Fibroblast of peridontal ligament (primary cell): ENCODE results near the gene KRT9.
"Not testable (repeated sequence)": the region's sequence is repeated elsewhere in the genome, so short reads cannot be mapped to it uniquely, and the experiment has no call there.

Experiments used
- DNase-seq: peaks from one replicate; pipeline ENCODE4 v3.0.0-alpha.2; 2010; ENCODE audit errors: extremely low read depth

Gene KRT9

DNA sequence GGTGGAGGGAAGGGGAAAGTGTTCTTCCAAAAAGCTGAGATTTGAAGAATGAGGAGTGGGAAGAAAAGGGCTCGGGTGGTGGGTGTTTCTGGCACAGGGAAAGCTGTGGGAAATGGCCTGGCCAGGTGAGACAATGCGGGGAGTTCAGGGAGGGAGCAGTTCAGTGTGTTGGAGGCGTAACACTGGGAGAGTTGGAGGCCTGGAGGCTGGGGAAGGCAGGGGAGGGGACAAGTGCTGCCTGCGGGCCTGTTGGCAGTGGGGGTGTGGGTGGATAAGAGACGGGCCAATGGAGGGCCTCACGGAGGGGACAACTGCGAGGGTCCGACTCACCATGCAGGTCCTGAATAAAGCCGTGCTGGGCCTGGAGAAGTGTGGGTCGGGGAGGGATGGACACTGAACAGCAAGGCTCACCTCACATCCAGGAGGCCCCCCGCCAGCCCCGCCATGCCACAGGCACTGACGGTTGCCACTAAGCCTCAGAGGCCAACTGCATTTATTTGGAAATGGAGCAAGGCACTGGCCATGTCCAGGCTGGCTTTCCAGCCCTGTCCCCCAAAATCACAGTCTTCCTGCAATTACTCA is 25.9 kb downstream of the KRT9 start:
- DNase-seq: no peak

DNA sequence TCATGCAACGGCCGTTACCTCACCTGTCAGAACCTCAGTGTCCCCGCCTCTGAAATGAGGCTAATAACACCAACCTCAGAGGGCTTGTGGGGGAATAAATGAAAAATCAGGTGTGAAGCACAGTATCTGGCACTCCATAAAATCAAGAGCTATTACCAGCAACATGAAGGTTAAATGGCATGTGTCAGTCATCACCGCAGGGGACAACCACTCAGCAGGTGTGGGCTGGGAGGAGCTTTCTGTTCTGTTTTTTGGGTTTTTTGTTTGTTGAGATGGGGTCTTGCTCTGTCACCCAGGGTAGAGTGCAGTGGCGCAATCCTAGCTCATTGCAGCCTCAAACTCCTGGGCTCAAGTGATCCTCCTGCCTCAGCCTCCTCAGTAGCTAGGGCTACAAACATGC is 26.9 kb downstream of the KRT9 start:
- DNase-seq: no peak

DNA sequence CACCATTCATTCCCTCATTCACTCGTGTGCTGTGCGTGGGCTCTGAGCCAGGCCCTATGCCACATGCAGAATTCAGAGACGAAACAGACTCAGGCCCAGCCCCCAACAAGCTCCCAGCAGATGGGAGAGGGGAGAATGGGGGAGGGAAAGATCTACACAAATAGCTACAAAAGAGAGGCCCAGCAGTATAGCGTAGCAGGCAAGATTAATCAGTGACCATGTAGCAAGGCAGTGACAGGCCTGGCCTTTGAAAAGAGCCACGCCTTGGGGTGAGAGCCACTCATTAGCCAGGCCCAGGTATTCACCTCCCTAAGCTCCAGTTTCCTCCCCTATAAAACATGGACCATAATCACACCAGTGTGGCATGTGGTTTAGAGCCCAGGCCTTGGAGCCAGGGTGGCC is 27.4 kb downstream of the KRT9 start:
- DNase-seq: peak; percentile 13

DNA sequence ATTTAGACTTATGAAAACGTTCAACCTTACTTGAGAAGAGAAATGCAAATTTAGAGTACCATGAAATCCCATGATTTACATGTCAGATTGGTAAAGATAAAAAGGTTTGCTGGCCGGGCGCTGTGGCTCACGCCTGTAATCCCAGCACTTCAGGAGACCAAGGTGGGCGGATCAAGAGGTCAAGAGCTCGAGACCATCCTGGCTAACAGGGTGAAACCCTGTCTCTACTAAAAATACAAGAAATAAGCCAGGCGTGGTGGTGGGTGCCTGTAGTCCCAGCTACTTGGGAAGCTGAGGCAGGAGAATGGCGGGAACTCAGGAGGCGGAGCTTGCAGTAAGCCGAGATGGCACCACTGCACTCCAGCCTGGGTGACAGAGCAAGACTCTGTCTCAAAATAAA is 29.1 kb downstream of the KRT9 start:
- not testable (repeated sequence) for DNase-seq

DNA sequence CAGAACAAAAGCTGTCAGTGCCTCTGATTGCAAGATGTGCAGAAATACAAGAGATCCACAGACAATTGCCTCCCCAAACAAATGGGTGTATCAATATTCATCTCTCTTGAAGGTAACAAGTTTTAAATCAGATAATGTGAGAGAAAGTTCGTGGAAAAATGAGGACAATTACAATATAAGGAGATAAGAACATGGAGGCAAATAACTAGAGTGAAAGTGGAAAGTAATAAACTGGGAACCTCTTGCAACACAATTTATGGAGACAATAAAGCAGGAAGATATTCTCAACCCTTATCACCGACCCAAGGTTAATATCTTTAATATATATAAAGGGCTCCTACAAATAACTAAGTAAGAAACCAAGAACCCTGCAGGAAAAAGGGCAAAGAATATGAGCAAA is 29.5 kb downstream of the KRT9 start:
- DNase-seq: no peak

DNA sequence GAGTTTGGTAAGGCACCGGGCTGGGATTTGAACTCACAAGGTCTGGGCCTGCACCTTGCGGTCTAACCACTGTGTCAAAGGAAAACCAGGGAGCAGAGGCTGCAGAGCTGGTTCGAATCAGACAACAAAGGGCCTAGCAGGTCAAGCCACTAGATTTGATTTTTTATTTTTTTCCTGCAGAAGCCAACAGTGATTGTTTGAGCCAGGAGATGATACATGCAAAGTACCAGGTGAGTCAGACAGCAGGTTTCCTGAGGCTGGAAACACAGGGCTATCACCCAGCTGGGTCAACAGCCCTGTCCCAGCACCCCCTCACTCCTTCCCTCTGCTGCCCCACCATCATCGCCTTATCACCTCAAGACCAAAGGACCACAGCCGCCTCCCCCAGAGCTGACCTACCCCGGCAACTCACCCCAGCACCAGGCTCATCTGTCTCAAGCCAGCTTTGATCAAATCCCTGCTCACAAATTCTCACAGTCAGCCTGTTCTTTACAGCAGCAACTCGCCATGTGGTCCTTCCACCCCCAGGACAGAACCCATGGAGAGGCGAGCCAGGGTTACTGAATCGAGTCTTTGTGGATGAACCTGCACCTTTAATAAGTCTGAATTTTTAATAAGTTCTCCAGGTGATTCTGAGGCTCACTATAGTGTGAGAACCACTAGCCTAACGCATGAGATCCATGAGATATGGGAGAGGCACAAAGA is 30.8 kb downstream of the KRT9 start:
- DNase-seq: no peak

DNA sequence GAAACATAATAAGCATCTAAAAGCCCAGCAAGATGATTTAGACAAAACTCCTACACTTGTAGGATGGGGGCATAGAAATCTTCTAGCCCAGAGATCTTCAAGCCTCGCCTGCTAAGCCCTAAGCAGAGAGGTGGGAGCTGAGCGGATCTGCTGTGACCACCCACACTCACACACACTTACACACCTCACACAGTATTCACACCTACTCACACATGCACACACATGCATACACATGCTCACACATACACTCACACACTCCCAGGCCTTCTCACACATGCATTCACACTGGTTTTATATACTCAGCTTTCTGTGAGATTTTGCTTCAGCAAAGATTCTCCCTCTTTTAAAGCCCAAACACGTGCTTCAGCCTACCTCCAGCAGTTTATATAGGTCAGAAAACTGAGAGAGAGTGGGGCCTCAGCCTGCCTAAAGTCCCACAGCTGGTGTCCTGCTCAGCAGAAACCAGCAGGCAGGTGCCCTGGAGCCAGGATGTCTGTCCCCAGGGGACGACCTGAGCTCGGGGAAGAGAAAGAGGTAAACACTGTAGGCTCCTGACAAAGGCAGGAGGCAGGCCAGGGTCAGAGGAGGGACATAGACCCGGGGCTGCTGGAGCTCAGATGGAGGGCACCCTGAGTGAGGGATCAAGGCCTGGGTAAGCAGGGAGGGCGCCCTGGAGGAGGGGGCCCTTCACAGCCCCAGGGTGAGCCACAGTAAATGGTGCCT is 31.7 kb downstream of the KRT9 start:
- no peak for DNase-seq

DNA sequence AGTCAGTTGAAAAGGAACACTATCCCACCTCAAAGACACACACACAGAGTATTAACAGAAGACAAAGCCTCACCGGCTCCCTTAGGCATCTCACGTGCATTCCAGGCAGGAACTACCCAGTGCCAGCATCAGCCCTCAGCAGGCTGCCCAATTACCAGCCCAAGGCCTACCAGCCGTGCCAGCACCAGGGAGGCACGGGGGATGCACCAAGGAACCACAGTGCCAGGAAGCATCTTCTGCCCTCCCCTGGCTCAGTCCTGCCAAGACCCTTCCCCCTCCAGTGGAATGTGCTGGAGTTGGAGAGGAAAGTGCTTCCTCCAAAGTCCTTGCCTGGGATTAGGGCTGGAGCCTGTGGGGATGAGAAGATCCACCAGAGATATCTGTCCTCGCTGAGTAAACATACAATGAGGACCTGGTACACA is 32.8 kb downstream of the KRT9 start:
- DNase-seq: peak; percentile 34

DNA sequence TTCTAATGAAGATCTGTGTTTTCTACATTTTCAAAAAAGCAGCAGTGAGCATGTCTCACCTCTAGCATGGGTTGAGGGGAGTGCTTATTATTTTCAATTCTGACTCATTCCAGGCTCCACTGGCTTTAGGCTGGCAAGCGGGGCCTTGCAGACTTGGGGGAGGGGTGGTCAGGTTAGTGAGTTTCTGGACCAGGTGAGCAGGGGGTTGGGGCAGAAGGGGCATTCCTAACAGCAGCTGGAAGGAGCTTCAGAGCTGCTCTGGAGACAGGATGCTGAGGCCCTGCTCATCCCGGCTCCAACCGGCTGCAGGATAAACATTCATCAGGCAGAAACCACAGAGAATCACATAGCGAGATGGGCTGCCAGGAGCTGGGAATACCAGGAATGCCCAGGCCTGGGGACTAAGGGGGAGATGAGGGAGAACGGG is 33.3 kb downstream of the KRT9 start:
- DNase-seq: peak; percentile 67

DNA sequence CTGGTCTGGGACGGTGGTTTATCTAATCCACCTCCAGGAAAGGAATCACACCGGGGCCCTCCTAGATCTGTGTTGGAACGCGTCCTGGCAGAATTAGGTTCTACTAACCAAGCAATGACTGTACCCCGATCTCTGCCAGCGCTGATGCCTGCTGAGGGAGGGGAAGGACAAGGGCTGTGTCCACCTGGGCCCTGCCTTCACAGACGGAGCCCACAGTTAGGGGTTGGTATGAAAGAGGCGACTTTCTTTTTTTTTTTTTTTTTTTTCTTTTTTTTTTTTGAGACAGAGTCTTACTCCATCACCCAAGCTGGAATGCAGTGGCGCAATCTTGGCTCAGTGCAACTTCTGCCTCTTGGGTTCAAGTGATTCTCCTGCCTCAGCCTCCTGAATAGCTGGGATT is 33.9 kb downstream of the KRT9 start:
- peak; percentile 60 for DNase-seq

DNA sequence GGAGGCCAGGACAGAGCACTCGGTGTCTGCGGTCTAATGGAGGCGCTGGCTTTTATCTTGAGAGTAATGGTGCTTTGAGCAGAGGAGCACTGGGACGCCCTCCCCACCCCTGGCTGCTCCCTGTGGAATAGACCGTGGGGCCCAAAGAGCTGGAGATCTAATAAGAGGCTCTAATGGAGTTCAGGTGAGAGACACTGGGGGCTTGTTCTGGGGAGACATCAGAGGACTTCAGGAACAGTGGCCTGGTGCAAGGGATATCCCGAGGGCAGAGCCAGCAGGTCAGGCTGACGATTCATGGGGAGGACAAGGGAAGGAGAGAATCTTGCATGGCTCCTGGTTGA is 34.3 kb downstream of the KRT9 start:
- no peak for DNase-seq

DNA sequence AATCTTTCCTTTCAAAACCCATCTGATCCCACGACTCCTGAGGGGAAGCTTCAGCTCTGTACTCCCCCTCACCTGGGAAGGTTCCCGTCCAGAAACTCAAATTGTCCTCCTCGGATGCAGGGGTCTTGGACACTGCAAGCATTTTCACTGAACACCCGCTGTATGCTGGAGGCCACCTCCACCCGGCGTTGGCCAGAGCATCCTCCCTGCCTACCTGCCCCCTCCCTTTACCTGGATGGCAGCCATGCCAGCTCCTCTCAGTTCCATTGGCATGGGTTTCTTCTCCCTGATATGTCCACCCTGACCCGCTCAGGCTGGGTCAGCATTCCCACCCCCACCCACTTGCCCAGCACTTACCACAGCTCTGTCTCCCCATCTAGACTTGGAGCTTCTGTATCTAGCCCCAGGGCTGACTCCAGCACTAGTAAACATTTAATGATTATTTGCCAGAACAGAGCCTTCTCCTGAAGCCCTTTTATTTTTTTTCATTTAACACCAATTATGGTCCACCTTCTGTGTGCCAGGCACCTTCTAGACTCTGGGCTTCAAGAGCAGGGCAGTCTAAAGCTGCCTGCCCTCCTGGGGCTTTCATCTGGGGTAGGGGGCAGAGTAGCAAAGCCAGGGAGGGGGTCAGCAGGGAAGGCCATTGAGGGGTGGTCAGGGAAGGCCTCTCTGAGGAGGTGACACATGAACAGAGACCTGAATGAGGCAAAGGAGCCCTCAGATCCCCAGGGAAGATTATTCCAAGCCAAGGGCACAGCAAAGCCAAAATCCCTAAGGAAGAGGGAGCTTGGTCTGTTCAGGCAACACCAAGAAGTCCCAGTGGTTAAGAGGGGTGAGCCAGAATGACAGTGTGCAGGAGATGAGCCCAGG is 34.9 kb downstream of the KRT9 start:
- no peak for DNase-seq

DNA sequence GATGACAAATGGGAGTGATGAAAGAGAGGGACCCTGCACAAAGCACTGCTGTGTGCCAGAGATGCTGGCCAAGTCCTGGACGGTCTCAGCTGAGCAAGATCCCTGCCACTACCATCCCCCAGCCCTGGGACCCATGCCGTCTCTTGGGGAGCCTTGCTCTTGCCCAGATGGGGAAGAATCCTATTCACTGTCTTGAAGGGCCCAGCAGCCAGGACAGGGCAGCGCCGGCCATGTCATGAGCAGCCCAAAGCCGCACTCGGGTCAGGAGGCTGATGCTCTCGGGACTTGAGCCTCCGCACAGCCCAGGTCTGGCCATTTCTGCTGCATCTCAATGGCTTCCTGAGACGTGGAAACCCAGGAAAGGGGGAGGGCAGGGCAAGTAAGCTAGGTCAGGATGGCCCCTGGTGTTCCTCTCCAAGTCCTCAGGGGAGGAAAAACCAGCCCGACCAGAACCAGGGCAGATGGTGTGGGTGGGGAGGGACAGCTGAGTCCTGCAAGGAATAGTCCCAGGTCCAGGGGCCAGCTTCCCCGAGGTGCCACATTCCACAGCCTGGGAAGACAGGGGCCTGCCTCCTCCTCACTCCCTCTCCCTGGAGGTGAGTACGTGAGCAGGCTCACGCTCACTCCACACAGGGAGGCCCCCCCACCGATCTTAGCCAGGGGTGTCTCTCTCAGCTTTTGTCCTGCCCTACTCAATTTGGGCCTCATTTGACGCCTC is 35.9 kb downstream of the KRT9 start:
- no peak for DNase-seq

DNA sequence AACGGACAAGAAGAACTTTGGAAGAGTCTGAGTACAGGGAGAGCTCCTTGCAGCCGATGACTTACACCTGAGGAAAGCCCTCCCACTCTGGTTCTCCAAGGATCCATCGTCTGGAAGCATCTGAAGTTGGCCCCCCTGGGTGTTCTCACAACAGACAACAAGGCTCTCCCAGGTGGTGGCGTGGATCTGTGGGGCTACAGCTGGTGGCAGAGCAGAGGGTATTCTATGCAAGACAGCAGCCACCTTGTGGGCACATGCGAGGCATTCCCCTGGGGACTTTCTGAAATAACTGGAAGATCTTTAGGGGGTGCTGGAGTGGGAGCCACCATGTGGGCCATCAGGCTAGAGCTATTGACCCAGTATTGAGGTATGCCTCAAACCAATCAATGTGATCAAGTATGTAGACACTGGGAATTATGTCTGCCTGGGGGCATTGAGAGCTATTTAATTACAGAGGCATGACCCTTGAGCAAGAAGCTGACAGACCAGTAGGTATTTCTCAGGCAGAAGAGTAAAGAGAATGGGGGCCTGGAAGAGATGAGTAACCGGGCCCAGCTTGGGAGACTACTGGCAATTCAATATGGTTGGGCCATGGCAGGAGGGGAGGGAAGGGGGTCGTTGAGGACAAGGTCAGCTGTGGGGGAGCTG is 36.8 kb downstream of the KRT9 start:
- DNase-seq: no peak

DNA sequence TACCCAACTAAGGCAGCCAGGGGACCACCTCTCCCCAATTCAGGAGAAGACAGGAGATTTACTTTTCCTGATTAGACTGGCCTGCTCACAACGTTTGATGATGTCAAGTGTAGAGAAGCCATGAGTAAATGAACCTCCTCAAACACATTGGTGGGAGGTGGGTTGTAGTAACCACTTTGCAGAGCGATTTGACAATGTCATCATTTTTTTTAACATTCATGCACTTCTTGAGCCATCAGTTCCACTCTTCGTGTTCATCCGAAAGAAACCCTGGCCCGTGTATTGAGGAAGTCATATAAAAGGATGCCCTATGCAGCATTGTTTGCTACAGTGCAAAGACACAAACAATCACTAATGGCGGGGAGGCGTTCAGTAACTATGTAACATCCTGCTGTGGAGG is 38.2 kb downstream of the KRT9 start:
- no peak for DNase-seq

DNA sequence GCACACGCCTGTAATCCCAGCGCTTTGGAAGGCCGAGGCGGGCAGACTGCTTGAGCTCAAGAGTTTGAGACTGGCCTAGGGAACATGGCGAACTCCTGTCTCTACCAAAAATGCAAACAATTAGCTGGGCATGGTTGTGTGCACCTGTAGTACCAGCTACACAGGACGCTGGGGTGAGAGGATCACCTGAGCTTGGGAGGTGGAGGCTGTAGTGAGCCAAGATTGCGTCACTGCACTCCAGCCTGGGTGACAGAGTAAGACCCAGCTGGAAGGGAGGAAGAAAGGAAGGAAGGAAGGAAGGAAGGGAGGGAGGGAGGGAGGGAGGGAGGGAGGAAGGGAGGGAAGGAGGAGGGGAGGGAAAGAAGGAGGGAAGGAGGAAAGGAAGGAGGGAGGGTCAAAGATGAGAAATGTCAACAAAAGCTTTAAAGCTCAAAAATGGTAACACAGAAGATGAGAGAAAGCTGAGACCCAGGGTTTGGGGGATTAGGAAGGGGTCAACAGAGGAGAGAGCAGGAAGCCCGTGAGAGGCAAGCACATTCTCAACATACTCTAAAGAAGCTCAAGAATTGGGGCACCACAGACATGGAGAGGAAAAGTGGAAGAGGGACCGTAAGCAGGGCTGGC is 38.8 kb downstream of the KRT9 start:
- DNase-seq: no peak

DNA sequence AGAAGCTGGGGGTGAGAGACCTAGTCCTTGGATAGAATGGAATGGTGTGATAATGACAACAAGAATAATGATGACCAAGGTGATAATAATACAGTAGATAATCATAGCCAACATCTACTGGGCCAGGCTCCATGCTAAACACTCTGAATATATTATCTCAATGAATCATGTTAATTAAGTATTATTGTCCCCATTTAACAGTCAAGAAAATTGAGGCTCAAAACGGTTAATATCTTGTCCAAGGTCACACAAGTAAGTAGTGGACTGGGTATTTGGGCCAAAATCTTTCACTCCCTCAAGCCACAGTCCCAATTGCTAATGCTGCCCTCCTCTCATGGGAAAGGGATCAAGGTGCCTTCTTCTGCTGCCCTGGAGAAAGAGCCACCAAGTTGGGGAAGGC is 39.9 kb downstream of the KRT9 start:
- DNase-seq: no peak

DNA sequence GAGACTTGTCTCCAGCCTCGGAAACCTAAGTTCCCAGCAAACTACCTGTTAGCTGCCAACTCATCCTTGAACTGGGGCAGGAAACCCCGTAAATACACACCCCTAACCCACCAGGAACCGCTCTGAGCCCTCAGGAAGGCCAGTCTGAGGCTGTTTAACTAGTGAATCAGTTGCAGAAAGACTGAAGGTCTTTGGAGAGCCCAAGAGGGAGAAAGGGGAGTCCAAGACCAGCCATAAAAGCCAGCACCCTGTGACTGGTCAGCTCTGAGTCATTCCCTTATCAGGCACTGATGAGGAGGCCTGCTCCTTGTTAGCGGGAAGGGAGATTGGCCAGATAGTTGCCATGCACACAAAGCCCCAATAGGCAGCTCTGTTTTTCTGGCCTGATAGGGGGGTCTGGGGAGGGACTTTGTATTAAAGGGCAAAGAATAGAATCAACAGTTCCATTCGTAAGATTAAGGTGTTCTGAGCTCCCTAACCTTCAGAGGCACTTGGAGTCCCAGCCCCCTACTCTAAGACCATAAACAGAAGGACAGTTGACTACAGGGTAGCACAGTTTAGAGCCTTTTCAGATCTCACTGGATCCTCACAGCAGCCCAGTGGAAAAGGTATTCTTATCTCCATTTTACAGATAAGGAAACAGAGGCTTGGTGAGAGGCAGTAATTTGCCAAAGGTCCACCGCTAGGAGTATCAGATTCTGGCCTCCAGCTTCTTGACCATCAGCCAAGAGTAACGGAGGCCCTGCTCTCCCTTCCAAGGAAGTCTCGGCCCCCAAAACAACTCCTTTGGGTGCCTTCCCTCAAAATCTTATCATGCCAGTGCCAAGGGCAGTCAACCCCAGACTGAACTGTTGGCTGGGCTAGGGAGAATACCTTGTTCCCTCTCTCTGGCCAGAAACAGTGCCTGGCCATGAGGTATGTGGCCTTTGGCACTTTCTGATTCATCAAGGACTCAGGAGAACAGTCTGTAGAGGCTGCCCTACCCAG is 41.5 kb downstream of the KRT9 start:
- peak; percentile 78 for DNase-seq

DNA sequence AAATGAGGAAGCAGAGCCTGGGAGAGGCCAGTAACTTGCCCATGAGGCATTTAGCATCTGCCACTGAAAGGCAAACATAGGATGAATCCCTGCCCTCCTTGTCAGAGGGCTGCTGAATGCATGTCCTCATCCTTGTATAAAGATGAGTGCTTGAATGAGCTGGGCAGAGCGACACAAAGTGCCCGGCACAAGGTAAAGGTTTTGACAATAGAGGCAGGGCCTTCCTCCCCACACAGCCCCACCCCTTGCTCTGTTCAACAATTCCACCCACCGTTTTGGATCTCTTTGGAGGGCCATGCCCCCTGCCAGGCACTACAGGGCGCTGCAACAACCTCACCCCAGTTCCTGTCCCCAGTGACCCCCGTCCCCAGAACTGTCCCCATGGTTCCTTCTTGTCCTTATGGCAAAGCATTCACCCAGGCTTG is 42.4 kb downstream of the KRT9 start:
- no peak for DNase-seq
